Measurements from ENCODE around the gene RFC2.

The RFC2 gene

GRCh38 chr7:74185016-74185415, 69.2 kb downstream of the RFC2 start:
- no peaks in the 10 kb centered on the region for H3K27me3 ChIP-seq
- DNase-seq = no peak
- H3K27ac ChIP-seq = no peak overlapping the region
- peaks cover 0 to 90% (median 63%) of the 10 kb centered on the region in 4 donors for H3K4me1 ChIP-seq
- intact Hi-C loops (cut with DNase I; ENCODE audit: low total_unique reads) = loop anchor here (5.0 kb wide), 2 partner anchors 113 to 323 kb away; partner anchors contain the start of gene TMEM270
- no peak overlapping the region for H3K4me3 ChIP-seq
- H3K36me3 ChIP-seq = peaks cover 21 to 35% (median 23%) of the 10 kb centered on the region in 3 donors
- TF ChIP-seq, protein P1, sequence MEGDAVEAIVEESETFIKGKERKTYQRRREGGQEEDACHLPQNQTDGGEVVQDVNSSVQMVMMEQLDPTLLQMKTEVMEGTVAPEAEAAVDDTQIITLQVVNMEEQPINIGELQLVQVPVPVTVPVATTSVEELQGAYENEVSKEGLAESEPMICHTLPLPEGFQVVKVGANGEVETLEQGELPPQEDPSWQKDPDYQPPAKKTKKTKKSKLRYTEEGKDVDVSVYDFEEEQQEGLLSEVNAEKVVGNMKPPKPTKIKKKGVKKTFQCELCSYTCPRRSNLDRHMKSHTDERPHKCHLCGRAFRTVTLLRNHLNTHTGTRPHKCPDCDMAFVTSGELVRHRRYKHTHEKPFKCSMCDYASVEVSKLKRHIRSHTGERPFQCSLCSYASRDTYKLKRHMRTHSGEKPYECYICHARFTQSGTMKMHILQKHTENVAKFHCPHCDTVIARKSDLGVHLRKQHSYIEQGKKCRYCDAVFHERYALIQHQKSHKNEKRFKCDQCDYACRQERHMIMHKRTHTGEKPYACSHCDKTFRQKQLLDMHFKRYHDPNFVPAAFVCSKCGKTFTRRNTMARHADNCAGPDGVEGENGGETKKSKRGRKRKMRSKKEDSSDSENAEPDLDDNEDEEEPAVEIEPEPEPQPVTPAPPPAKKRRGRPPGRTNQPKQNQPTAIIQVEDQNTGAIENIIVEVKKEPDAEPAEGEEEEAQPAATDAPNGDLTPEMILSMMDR (IDR thresholded peaks at IDR 0.05) = no peak
- no peaks in the 10 kb centered on the region for H3K9me3 ChIP-seq

DNA sequence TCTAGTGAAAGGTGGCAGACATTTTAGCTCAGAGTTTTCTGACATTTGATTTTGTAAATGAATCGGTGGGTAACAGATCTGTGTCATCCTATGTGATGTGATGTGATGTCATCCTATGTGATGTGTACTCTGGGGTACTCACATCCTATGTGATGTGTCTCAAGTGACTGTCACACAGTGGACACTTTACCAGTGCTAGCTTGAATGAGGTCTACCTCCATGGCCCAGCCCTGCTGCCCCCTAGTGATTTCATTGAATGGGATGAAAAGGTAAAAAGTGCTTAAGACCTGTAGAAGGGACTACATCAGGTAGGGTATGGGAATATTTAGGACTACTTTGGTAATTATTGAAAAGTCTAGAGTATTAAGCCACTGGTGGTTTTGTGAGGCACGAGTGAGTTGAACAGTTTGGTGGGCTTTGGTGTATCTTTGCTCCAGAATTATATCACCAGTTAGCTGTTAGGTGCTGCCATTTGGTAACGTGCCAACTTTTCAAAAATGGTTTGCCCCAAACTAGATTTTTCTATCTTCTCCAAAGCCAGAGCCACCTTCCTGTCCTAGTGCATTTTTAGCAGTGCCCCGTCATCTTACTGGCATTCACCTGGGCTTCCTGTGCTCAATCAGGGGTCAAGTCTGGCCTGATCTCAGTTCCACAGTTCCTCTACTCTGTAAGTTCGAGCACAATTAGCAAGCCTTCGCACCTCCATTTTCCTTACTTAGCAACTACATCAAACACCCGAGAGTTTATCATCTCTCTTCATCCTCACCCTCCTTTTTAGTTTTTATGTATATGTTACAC, 70.3 kb downstream of the RFC2 start:
- H3K4me1 ChIP-seq = peaks cover 0 to 100% (median 71%) of the 10 kb centered on the region in 4 donors
- H3K27ac ChIP-seq = no peak overlapping the region
- no peaks in the 10 kb centered on the region for H3K9me3 ChIP-seq
- H3K36me3 ChIP-seq = peaks cover 9 to 34% (median 11%) of the 10 kb centered on the region in 3 donors
- intact Hi-C loops (cut with DNase I; ENCODE audit: low total_unique reads) = no loop called here
- no peak for DNase-seq
- TF ChIP-seq, protein P1 (IDR thresholded peaks at IDR 0.05) = no peak
- H3K27me3 ChIP-seq = no peaks in the 10 kb centered on the region
- no peak overlapping the region for H3K4me3 ChIP-seq

DNA sequence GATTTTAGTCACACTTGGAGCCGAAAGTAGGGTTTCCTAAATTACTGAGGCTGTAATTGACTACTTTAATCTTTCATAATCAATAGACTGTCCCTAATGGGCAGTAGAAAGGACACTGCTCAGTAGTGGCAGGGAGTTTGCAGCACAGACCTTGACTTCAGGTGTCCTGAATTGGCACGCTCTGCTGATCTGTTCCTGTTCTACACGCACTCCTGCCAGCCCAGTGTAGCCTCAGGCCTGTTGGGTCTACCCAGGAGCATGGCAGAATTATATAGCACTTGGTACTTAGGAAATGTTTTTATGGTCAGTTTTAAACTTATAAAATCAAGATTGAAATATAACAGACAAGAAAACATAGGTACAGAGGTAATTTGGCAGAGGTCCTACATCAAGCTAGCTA, 71.1 kb downstream of the RFC2 start:
- no peak for DNase-seq
- Histone ChIP-seq H3K36me3 (peaks cover 4 to 31% (median 4%) of the 10 kb centered on the region in 3 donors), H3K27ac (peak overlapping the region in 1 of 2 donors; percentile 16), H3K27me3 (no peaks in the 10 kb centered on the region), H3K4me1 (peaks cover 0 to 100% (median 73%) of the 10 kb centered on the region in 4 donors), H3K9me3 (no peaks in the 10 kb centered on the region), H3K4me3 (no peak overlapping the region)
- TF ChIP-seq, protein P1 (IDR thresholded peaks at IDR 0.05) = no peak
- intact Hi-C loops (cut with DNase I; ENCODE audit: low total_unique reads) = no loop called here

DNA sequence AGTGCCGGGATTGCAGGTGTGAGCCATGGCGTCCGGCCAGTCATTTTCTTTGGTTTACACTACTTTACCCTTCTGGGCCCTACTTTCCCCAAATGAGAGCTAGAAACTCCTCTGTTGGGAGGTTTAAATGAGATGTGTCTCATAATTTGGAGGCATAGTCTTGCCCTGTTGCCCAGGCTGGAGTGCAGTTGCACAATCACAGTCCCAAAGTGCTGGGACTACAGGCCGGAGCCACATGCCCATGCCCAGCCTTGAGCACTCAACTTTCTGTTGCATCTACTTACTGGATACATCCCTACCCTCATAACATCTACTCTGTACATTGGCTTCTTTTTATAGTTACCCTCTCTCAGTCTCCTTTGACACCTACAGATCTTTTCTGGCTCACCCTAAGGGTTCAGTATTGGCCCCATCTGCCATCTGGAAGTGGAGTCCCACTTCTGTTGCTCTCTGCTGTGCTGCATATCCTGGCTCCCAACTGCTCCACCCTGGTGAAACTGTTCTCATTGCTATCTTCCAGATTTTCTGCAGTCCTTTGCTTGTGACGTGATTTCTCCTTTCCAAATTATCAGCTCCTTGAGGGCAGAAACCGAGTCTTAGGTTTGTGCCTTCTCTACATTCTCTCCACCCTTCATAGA, 71.6 kb downstream of the RFC2 start:
- no peak for DNase-seq
- H3K27ac ChIP-seq = peak overlapping the region in 1 of 2 donors; percentile 16
- H3K4me3 ChIP-seq = no peak overlapping the region
- no peaks in the 10 kb centered on the region for H3K27me3 ChIP-seq
- peaks cover 0 to 26% (median 0%) of the 10 kb centered on the region in 3 donors for H3K36me3 ChIP-seq
- TF ChIP-seq, protein P1 (IDR thresholded peaks at IDR 0.05) = no peak
- H3K9me3 ChIP-seq = no peaks in the 10 kb centered on the region
- intact Hi-C loops (cut with DNase I; ENCODE audit: low total_unique reads) = no loop called here
- H3K4me1 ChIP-seq = peaks cover 0 to 100% (median 73%) of the 10 kb centered on the region in 4 donors

GRCh38 chr7:74181821-74182220, 72.4 kb downstream of the RFC2 start:
- Histone ChIP-seq H3K9me3 (no peaks in the 10 kb centered on the region), H3K36me3 (peaks cover 0 to 21% (median 0%) of the 10 kb centered on the region in 3 donors), H3K4me3 (no peak overlapping the region), H3K4me1 (peaks cover 0 to 100% (median 72%) of the 10 kb centered on the region in 4 donors), H3K27ac (no peak overlapping the region), H3K27me3 (no peaks in the 10 kb centered on the region)
- DNase-seq = no peak
- TF ChIP-seq, protein P1 (IDR thresholded peaks at IDR 0.05) = no peak
- intact Hi-C loops (cut with DNase I; ENCODE audit: low total_unique reads) = no loop called here
